Mesothelial cell of epicardium (in vitro differentiated cells): Measurements from ENCODE around the gene PEAR1. TPM values are rescaled to one million over a fixed set of nuclear protein-coding genes. Genes with fewer than 3 reads are reported as not detected.

Experiments used
- DNase-seq, 2 experiments: peaks; one replicate each; pipeline ENCODE4 v3.0.0; 2021; ENCODE audit warnings: low spot score in 2 of 2; ENCODE audit not compliant: unreplicated experiment in 2 of 2
- H3K27ac Mint-ChIP-seq: 2 replicates; pipeline ENCODE4 v1.8.0; 2021; ENCODE audit warnings: mixed read lengths
- H3K27me3 Mint-ChIP-seq: 2 replicates; pipeline ENCODE4 v1.8.0; 2021; ENCODE audit warnings: low read depth, mixed read lengths
- H3K36me3 Mint-ChIP-seq: 2 replicates; pipeline ENCODE4 v1.8.0; 2021; ENCODE audit warnings: mixed read lengths
- H3K4me1 Mint-ChIP-seq: 2 replicates; pipeline ENCODE4 v1.8.0; 2021; ENCODE audit warnings: mixed read lengths
- H3K4me3 Mint-ChIP-seq: 2 replicates; pipeline ENCODE4 v1.8.0; 2021; ENCODE audit warnings: mild to moderate bottlenecking, moderate library complexity, mixed read lengths
- H3K9me3 Mint-ChIP-seq: 2 replicates; pipeline ENCODE4 v1.8.0; 2021; ENCODE audit warnings: mixed read lengths
- CTCF ChIP-seq: fragments of 200-600 bp; sonication (generic); IDR thresholded peaks from one replicate; pipeline ENCODE4 v1.5.0; 2021; ENCODE audit warnings: antibody characterized with exemption; ENCODE audit not compliant: unreplicated experiment
- total RNA-seq: library from RNA; stranded (reverse); gene quantifications from 3 replicates; pipeline ENCODE4 v1.2.1, GENCODE V29; 2021

The PEAR1 gene
- total RNA-seq, 1 donor from 2014 or later, result 16.1 TPM

GRCh38 chr1:156921053-156921529 lies 27.6 kb downstream of the PEAR1 start:
- TF ChIP-seq CTCF, result no peak
- Mint-ChIP-seq H3K9me3 (peaks cover 6% of the 10 kb centered on the region), H3K27ac (no peak overlapping the region), H3K4me1 (peaks cover 11% of the 10 kb centered on the region), H3K36me3 (no peaks in the 10 kb centered on the region), H3K27me3 (peaks cover 70% of the 10 kb centered on the region), H3K4me3 (peak overlapping the region; percentile 57)
- no peak for DNase-seq

GRCh38 chr1:156922986-156923669 lies 29.6 kb downstream of the PEAR1 start:
- Mint-ChIP-seq H3K4me1 (peaks cover 21% of the 10 kb centered on the region), H3K36me3 (no peaks in the 10 kb centered on the region), H3K27me3 (peaks cover 90% of the 10 kb centered on the region), H3K4me3 (peak overlapping the region; percentile 53), H3K27ac (no peak overlapping the region), H3K9me3 (peaks cover 6% of the 10 kb centered on the region)
- no peak for DNase-seq
- TF ChIP-seq CTCF, result no peak

- H3K4me3 Mint-ChIP-seq, result peak overlapping the region; percentile 53
- DNase-seq, result no peak
- peaks cover 21% of the 10 kb centered on the region for H3K4me1 Mint-ChIP-seq
- peaks cover under 1% of the 10 kb centered on the region for H3K9me3 Mint-ChIP-seq
- no peak for TF ChIP-seq CTCF
- no peak overlapping the region for H3K27ac Mint-ChIP-seq
- H3K36me3 Mint-ChIP-seq, result no peaks in the 10 kb centered on the region
- H3K27me3 Mint-ChIP-seq, result peaks cover 93% of the 10 kb centered on the region
Observed at GRCh38 chr1:156923670-156924477, 30.4 kb downstream of the PEAR1 start.

GRCh38 chr1:156924478-156925153 lies 31.1 kb downstream of the PEAR1 start:
- no peak for TF ChIP-seq CTCF
- no peak overlapping the region for H3K27ac Mint-ChIP-seq
- no peak for DNase-seq
- H3K4me1 Mint-ChIP-seq, result peaks cover 21% of the 10 kb centered on the region
- H3K4me3 Mint-ChIP-seq, result peak overlapping the region; percentile 46
- H3K27me3 Mint-ChIP-seq, result peaks cover 98% of the 10 kb centered on the region
- no peaks in the 10 kb centered on the region for H3K9me3 Mint-ChIP-seq
- H3K36me3 Mint-ChIP-seq, result no peaks in the 10 kb centered on the region

- Mint-ChIP-seq H3K4me1 (peaks cover 21% of the 10 kb centered on the region), H3K27me3 (peaks cover 98% of the 10 kb centered on the region), H3K4me3 (no peak overlapping the region)
Observed at GRCh38 chr1:156925154-156926010, 31.9 kb downstream of the PEAR1 start.

More at GRCh38 chr1:156925154-156926010, 31.9 kb downstream of the PEAR1 start:
- Mint-ChIP-seq H3K36me3 (no peaks in the 10 kb centered on the region), H3K27ac (no peak overlapping the region), H3K9me3 (no peaks in the 10 kb centered on the region)
- DNase-seq, result no peak
- TF ChIP-seq CTCF, result no peak
